H1 (cell line): ENCODE measurements around the gene YPEL5. TPM values are rescaled to one million over a fixed set of nuclear protein-coding genes. Genes with fewer than 3 reads are reported as not detected.

Source experiments
- CTCF ChIA-PET: fragments of 300-600 bp; sonication (Branson Sonifier 250); formaldehyde crosslinking; loops from one replicate; lab custom pipeline; 2021; ENCODE audit not compliant: partially characterized antibody; lab: Charles Lee
- POLR2A ChIA-PET: fragments of 300-600 bp; sonication (Branson Sonifier 250); formaldehyde crosslinking; loops from one replicate; lab custom pipeline; 2021; ENCODE audit warnings: inconsistent platforms; ENCODE audit not compliant: partially characterized antibody; lab: Charles Lee
- DNase-seq, 2 experiments: peaks; one replicate each; pipeline versions ENCODE4 v3.0.0 to v3.0.0-alpha.2; 2010 to 2022; ENCODE audit warnings: low spot score in 2 of 2, low read depth in 1 of 2, mixed read lengths in 1 of 2
- FAIRE-seq: peaks from 2 replicates; lab custom pipeline; 2011; peaks lifted over from hg19 to GRCh38; lab: Jason Lieb, UNC
- H2AFZ ChIP-seq: 2 replicates; pipeline ENCODE4 v1.8.1; 2012; ENCODE audit warnings: low read length, inconsistent platforms
- H2AK5ac ChIP-seq: 2 replicates; pipeline ENCODE4 v1.6.1; 2013; ENCODE audit warnings: low read depth, low read length
- H2BK120ac ChIP-seq: replicated peaks from 2 replicates; pipeline ENCODE3; 2013; ENCODE audit warnings: low read depth, low read length, inconsistent platforms
- H2BK12ac ChIP-seq: 2 replicates; pipeline ENCODE4 v1.6.1; 2013; ENCODE audit warnings: low read depth, low read length
- H2BK15ac ChIP-seq: 2 replicates; pipeline ENCODE4 v1.6.1; 2013; ENCODE audit warnings: low read length
- H2BK20ac ChIP-seq: 2 replicates; pipeline ENCODE4 v1.6.1; 2013; ENCODE audit warnings: low read length
- H2BK5ac ChIP-seq: 2 replicates; pipeline ENCODE4 v1.6.1; 2013; ENCODE audit warnings: low read depth, low read length
- H3K14ac ChIP-seq: 2 replicates; pipeline ENCODE4 v1.6.1; 2013; ENCODE audit warnings: inconsistent platforms; ENCODE audit not compliant: insufficient read length
- H3K18ac ChIP-seq: 2 replicates; pipeline ENCODE4 v1.6.1; 2013; ENCODE audit warnings: low read length; ENCODE audit errors: extremely low read depth
- H3K23ac ChIP-seq: 2 replicates; pipeline ENCODE4 v1.6.1; 2013; ENCODE audit warnings: inconsistent platforms; ENCODE audit not compliant: insufficient read length
- H3K23me2 ChIP-seq: 2 replicates; pipeline ENCODE4 v1.6.1; 2013; ENCODE audit warnings: low read depth, low read length
- H3K27ac ChIP-seq: 2 replicates; pipeline ENCODE4 v1.6.1; 2011; ENCODE audit warnings: low read depth, low read length, inconsistent platforms
- H3K27me3 ChIP-seq, 4 experiments: replicated peaks in 1 of 4; 1 replicate in 1 of 4; 2 replicates in 3 of 4; pipeline versions ENCODE4 v1.6.1 to v1.8.1; 2011 to 2013; ENCODE audit warnings: low read length in 3 of 4, mild to moderate bottlenecking in 3 of 4, inconsistent platforms in 2 of 4, mixed read lengths in 2 of 4, moderate library complexity in 1 of 4; ENCODE audit not compliant: control insufficient read depth in 3 of 4, insufficient read depth in 3 of 4; ENCODE audit errors: extremely low read depth in 1 of 4
- H3K36me3 ChIP-seq, 4 experiments: 2 replicates each; pipeline versions ENCODE4 v1.6.1 to v1.8.1; 2011 to 2013; ENCODE audit warnings: mild to moderate bottlenecking in 4 of 4, low read length in 3 of 4, moderate library complexity in 2 of 4, control low read depth in 1 of 4, inconsistent platforms in 1 of 4; ENCODE audit not compliant: insufficient read depth in 4 of 4, control insufficient read depth in 2 of 4
- H3K4ac ChIP-seq: replicated peaks from 2 replicates; pipeline ENCODE3; 2013; ENCODE audit warnings: low read length, low read depth, mixed read lengths, inconsistent platforms; ENCODE audit not compliant: insufficient read length
- H3K4me1 ChIP-seq, 4 experiments: replicated peaks in 1 of 4; 1 replicate in 1 of 4; 2 replicates in 3 of 4; pipeline versions ENCODE4 v1.6.1 to v1.8.1; 2011 to 2013; ENCODE audit warnings: low read length in 3 of 4, inconsistent platforms in 2 of 4, mixed read lengths in 1 of 4; ENCODE audit not compliant: insufficient read depth in 4 of 4, control insufficient read depth in 3 of 4
- H3K4me2 ChIP-seq, 2 experiments: 2 replicates each; pipeline versions ENCODE4 v1.6.1 to v1.8.1; 2011 to 2013; ENCODE audit warnings: low read depth in 2 of 2, low read length in 2 of 2, control low read depth in 1 of 2, inconsistent platforms in 1 of 2, mild to moderate bottlenecking in 1 of 2; ENCODE audit not compliant: insufficient read depth in 1 of 2
- H3K4me3 ChIP-seq, 4 experiments: fragments of 200-600, 300-600 bp in 1 of 4; sonication (generic), shearing (Covaris generic), sonication (Bioruptor Twin) in 1 of 4; 2 replicates each; pipeline versions ENCODE4 v1.5.1 to v1.8.1; 2011 to 2016; ENCODE audit warnings: low read length in 4 of 4, low read depth in 3 of 4, control low read depth in 2 of 4, inconsistent platforms in 2 of 4, mild to moderate bottlenecking in 2 of 4, mixed read lengths in 1 of 4, moderate library complexity in 1 of 4; ENCODE audit not compliant: insufficient read depth in 2 of 4; ENCODE audit errors: extremely low read depth in 1 of 4
- H3K56ac ChIP-seq: replicated peaks from 2 replicates; pipeline ENCODE3; 2013; ENCODE audit warnings: low read depth, mild to moderate bottlenecking, mixed read lengths, low read length, inconsistent platforms; ENCODE audit not compliant: insufficient read length
- H3K79me1 ChIP-seq: 2 replicates; pipeline ENCODE4 v1.6.1; 2013; ENCODE audit warnings: low read depth, low read length, control low read depth
- H3K79me2 ChIP-seq, 2 experiments: 2 replicates each; pipeline versions ENCODE4 v1.6.1 to v1.8.1; 2012 to 2013; ENCODE audit warnings: low read length in 2 of 2, mild to moderate bottlenecking in 2 of 2, inconsistent platforms in 1 of 2; ENCODE audit not compliant: insufficient read depth in 2 of 2, control insufficient read depth in 1 of 2
- H3K9ac ChIP-seq, 4 experiments: replicated peaks in 1 of 4; 1 replicate in 1 of 4; 2 replicates in 3 of 4; pipeline versions ENCODE4 v1.6.1 to v1.8.1; 2011 to 2013; ENCODE audit warnings: low read depth in 3 of 4, low read length in 3 of 4, control low read depth in 2 of 4, mild to moderate bottlenecking in 2 of 4, moderate library complexity in 2 of 4, inconsistent platforms in 1 of 4; ENCODE audit errors: extremely low read depth in 1 of 4
- H3K9me3 ChIP-seq, 2 experiments: 2 replicates each; pipeline versions ENCODE4 v1.6.1 to v1.8.1; 2012 to 2013; ENCODE audit warnings: mild to moderate bottlenecking in 2 of 2, moderate library complexity in 2 of 2, control low read depth in 1 of 2, inconsistent platforms in 1 of 2, low read depth in 1 of 2, low read length in 1 of 2, mixed read lengths in 1 of 2; ENCODE audit not compliant: insufficient read depth in 2 of 2
- H4K20me1 ChIP-seq, 2 experiments: replicated peaks in 1 of 2; 2 replicates each; pipeline versions ENCODE3 to v1.8.1; 2011 to 2013; ENCODE audit warnings: inconsistent platforms in 2 of 2, low read length in 2 of 2, mild to moderate bottlenecking in 1 of 2; ENCODE audit not compliant: insufficient read depth in 2 of 2, control insufficient read depth in 1 of 2
- H4K5ac ChIP-seq: 2 replicates; pipeline ENCODE4 v1.6.1; 2013; ENCODE audit warnings: low read length, low read depth, mixed read lengths, inconsistent platforms; ENCODE audit not compliant: insufficient read length
- H4K8ac ChIP-seq: 2 replicates; pipeline ENCODE4 v1.8.0; 2013; ENCODE audit warnings: mild to moderate bottlenecking, moderate library complexity, low read length, inconsistent platforms; ENCODE audit not compliant: insufficient read depth; ENCODE audit errors: extremely low read depth
- H4K91ac ChIP-seq: replicated peaks from 2 replicates; pipeline ENCODE3; 2013; ENCODE audit warnings: low read length, mixed read lengths, inconsistent platforms; ENCODE audit not compliant: insufficient read length
- CREB1 ChIP-seq: IDR thresholded peaks from 2 replicates; pipeline ENCODE4 v1.6.1; 2012; ENCODE audit warnings: inconsistent platforms
- FOSL1 ChIP-seq: IDR thresholded peaks from 2 replicates; pipeline ENCODE4 v1.6.1; 2011; ENCODE audit warnings: mild to moderate bottlenecking, low read depth, low read length, moderate library complexity; ENCODE audit not compliant: insufficient read depth
- RBBP5 ChIP-seq: IDR thresholded peaks from 2 replicates; pipeline ENCODE4 v1.7.1; 2012; ENCODE audit warnings: low read depth, mild to moderate bottlenecking, inconsistent platforms, low read length, moderate library complexity, borderline replicate concordance
- RXRA ChIP-seq: IDR thresholded peaks from 2 replicates; pipeline ENCODE4 v1.6.1; 2011; ENCODE audit warnings: low read depth, mild to moderate bottlenecking, low read length, moderate library complexity; ENCODE audit not compliant: insufficient read depth
- YY1 ChIP-seq: IDR thresholded peaks from 2 replicates; pipeline ENCODE4 v1.6.1; 2011; ENCODE audit warnings: low read depth, mild to moderate bottlenecking, low read length
- WGBS, 2 experiments: shearing (Covaris generic) in 1 of 2; methylation state at CpG; one replicate each; pipeline versions ENCODE4 v1.1.6 to v1.1.7; 2013 to 2015; ENCODE audit warnings: low lambda C conversion rate in 2 of 2, mixed read lengths in 2 of 2, inconsistent platforms in 1 of 2, low coverage in 1 of 2, missing lambda C conversion rate in 1 of 2; ENCODE audit not compliant: insufficient replicate concordance in 2 of 2, insufficient coverage in 1 of 2, insufficient read length in 1 of 2; ENCODE audit errors: extremely low coverage in 1 of 2, missing lambda C conversion rate in 1 of 2; 5-methylcytosine and 5-hydroxymethylcytosine counted together
- polyA plus RNA-seq, 7 experiments: library from polyadenylated mRNA; depleted of rRNA in 3 of 7; stranded (reverse) in 5 of 7; unstranded in 2 of 7; fragments of >200 nt in 5 of 7; fragments of 200-250 nt in 2 of 7; gene quantifications; 1 replicate in 5 of 7; 2 replicates in 1 of 7; 4 replicates in 1 of 7; pipeline versions ENCODE4 v1.2.1 to v1.2.3, GENCODE V29; 2011 to 2013; ENCODE audit warnings: missing spikeins in 2 of 7, mixed read lengths in 2 of 7
- total RNA-seq: library from RNA; stranded (reverse); fragmentation: NEBNext Ultra II Directional; extraction: Animal tissue kit (Norgen Biotek cat#: 25700); gene quantifications from 2 replicates; pipeline ENCODE4 v1.2.1, GENCODE V29; 2021

Gene YPEL5
- total and polyA plus RNA-seq, 2 of the 8 experiments (the other 6 are each of a cell fraction or from before 2014, with no cell fraction given): 18.5 to 28.0 TPM

DNA sequence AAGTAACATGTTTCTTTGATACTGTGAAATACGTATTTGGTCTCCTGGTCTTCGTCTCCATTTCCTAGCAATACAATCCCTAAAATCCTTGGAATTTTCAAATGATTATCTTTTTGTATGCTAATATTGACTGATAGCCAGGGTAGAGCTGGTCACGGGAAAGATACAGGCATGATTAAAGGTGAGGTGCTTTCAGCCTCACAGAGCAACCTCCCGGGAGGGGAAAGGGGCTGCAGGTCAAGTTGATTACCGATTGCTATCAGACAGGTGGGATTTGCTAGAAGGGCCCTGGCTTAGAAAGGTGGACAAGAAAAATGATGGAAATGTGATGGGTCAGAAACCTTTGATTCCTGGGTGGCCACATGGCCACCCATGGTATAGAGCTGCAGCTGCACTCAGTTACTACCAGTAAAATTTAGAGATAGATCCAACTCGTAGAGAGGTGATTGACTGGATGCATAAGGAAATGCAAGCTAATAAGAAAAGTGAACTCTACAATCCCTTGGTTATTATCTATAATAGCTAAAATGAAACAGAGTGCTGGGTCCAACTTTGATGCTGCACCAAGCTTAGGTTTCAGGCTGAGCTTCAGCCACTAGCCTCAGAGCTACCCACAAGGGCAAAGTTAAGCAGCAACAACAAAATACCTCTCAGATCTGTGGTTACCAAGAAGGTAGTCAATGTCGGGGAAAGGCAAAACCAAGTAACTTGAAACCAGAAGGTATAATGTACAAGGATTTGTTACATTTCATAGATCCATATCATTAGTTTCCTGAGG, 15.3 kb downstream of the YPEL5 start:
- no peaks in the 10 kb centered on the region; a peak in 1 of 7 replicates for H3K27me3 ChIP-seq
- no peak overlapping the region for H3K4ac ChIP-seq
- H2BK5ac ChIP-seq: no peak overlapping the region
- FAIRE-seq (no peak), DNase-seq (no peak)
- H3K23ac ChIP-seq: no peak overlapping the region
- no peak overlapping the region for H4K8ac ChIP-seq
- peaks cover 0 to 4% (median 0%) of the 10 kb centered on the region in 4 experiments; a peak in 1 of 7 replicates for H3K4me1 ChIP-seq
- no peaks in the 10 kb centered on the region for H3K79me2 ChIP-seq
- H2BK15ac ChIP-seq: no peak overlapping the region
- no peak overlapping the region; a peak in 1 of 4 replicates for H3K4me2 ChIP-seq
- H3K27ac ChIP-seq: no peak overlapping the region
- H3K56ac ChIP-seq: no peak overlapping the region
- H3K23me2 ChIP-seq: no peaks in the 10 kb centered on the region
- no peak overlapping the region for H2BK20ac ChIP-seq
- H3K79me1 ChIP-seq: no peaks in the 10 kb centered on the region
- POLR2A ChIA-PET: interaction anchor here (0.8 to 4.7 kb wide), 3 partner anchors 13 to 70 kb away, joined by 3 to 24 read pairs (median 5); partner anchors contain the start of gene YPEL5
- H4K91ac ChIP-seq: no peak overlapping the region
- no peak overlapping the region for H3K14ac ChIP-seq
- no peak overlapping the region for H2BK120ac ChIP-seq
- no peaks in the 10 kb centered on the region for H3K9me3 ChIP-seq
- no peak overlapping the region for H2AK5ac ChIP-seq
- H4K5ac ChIP-seq: no peak overlapping the region
- no peak overlapping the region for H2AFZ ChIP-seq
- H3K18ac ChIP-seq: no peak overlapping the region
- peaks cover 0 to 32% (median 9%) of the 10 kb centered on the region in 4 experiments; a peak in 6 of 8 replicates for H3K36me3 ChIP-seq
- WGBS, 2 experiments: 83% methylated on average over 7 of the region's 7 CpGs; no CpG with 5 or more reads in 1 of the 2 experiments
- H3K4me3 ChIP-seq: no peak overlapping the region
- CTCF ChIA-PET: interaction anchor here (0.6 to 9.6 kb wide), 7 partner anchors 12 to 546 kb away, joined by 3 to 228 read pairs (median 7); partner anchors contain the start of gene YPEL5
- H4K20me1 ChIP-seq: no peaks in the 10 kb centered on the region
- no peak overlapping the region for H3K9ac ChIP-seq
- no peak overlapping the region for H2BK12ac ChIP-seq
- TF ChIP-seq YY1: no peak
- no peak for TF ChIP-seq RXRA
- no peak for TF ChIP-seq CREB1
- no peak for TF ChIP-seq FOSL1
- TF ChIP-seq RBBP5: no peak
